Renal cortex interstitium (tissue), 11 donors: ENCODE measurements around the gene SYTL1. TPM values are rescaled to one million over a fixed set of nuclear protein-coding genes. Genes with fewer than 3 reads are reported as not detected.

Experiments used
- DNase-seq, 11 donors: peaks; one replicate each; pipeline ENCODE4 v3.0.0-alpha.2; 2013; ENCODE audit warnings: low read depth in 9 of 11, low spot score in 4 of 11; ENCODE audit errors: extremely low read depth in 1 of 11
- polyA plus RNA-seq, 3 donors: library from polyadenylated mRNA; unstranded; fragments of 120-200 nt; gene quantifications; one replicate each; pipeline ENCODE4 v1.2.1, GENCODE V29; 2013; ENCODE audit not compliant: insufficient read length in 3 of 3

Gene SYTL1
- polyA plus RNA-seq, 3 donors: 7.6 to 15.7 (median 10.2) TPM

GRCh38 chr1:27307874-27308598 is 33.8 kb upstream of the SYTL1 start:
- no peak for DNase-seq

DNA sequence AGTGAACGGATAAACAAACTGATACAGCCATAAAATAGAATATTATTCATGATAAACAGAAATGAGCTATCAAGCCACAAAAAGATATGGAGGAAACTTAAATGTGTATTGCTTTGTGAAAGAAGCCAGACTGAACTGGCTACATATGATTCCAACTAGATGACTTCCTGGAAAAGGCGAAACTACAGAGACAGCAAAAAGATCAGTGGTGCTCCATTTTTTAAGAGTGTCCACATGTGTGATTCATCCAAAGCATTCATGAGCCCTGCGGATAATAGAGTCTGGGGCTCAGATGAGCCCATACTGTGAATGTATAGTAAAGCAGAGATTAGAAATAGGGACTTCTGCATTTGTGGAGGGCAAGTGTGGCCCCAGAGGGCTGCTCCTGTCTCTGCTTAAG is 27.7 kb upstream of the SYTL1 start:
- no peak for DNase-seq

- DNase-seq: no peak
These were observed 27.1 kb upstream of the SYTL1 start for GRCh38 chr1:27314737-27315136.

- no peak for DNase-seq
These were observed 25.0 kb upstream of the SYTL1 start for GRCh38 chr1:27316860-27317259.

- no peak for DNase-seq
These were observed 23.7 kb upstream of the SYTL1 start for GRCh38 chr1:27318136-27318535.

DNA sequence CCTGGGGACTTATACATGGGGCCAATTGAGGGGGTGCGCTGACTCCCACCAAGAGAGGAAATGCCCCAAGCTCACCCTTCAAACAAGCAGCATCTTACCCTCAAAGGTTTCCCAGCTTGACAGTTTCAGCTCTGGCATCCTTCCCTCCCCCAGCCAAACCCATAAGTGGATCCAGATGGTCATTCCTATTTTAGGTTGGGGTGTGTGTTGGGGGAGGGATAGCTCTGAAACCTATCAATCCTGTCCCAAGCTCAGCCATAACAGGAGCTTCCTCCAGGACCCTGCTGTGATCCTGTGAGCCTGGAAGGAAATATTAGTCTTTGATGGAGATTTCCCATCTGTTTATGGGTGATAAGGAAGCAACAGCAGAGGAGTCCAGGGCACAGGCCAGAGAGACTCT is 23.2 kb upstream of the SYTL1 start:
- no peak for DNase-seq

DNA sequence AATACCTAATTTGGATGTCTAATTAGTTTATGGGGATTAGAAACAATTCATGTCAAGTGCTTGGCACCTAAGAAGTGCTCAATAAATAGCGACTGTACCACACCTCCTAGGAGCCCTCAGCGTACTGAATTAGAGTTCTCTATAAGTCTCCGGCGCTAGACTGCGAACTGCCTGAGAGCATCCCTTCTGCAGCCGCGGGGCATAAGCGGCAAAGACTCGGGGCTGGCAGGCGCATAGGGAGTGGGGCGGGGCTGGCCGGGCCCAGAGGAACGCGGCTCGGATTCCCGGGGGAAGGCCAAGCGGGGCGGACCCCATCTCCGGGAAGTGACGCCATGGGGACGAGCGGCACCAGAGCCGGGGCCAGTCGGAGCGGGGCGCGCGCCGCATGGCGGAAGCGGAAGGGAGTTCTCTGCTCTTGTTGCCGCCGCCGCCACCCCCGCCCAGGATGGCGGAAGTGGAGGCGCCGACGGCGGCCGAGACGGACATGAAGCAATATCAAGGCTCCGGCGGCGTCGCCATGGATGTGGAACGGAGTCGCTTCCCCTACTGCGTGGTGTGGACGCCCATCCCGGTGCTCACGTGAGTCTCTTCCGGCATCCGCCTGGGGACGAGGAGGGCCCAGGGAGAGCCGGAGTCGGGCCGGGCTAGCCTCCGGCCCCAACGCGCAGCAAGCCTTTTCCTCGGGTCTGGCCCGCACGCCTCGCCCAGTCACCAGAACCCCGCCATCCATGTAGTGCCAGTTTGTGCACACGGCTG is 19.8 kb upstream of the SYTL1 start, which contains the start of gene TMEM222:
Gene TMEM222 (plus strand): TSS at position 351 of the 756 bp plus-strand sequence. CDS start 35 bp downstream, at position 386.
- peak; percentile 79 to 96 (median 92) for DNase-seq

GRCh38 chr1:27322569-27323240 is 19.1 kb upstream of the SYTL1 start:
- DNase-seq: no peak

DNA sequence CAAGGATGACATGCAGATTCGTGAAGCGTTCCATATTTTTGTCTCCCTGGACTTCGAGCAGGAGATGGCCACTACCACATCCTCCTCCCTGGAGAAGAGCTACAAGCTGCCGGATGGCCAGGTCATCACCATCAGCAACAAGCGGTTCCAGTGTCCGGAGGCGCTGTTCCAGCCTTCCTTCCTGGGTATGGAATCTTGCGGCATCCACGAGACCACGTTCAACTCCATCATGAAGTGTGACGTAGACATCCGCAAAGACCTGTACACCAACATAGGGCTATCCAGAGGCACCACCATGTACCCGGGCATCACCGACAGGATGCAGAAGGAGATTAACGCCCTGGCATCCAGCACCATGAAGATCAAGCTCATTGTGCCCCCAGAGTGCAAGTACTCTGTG is 16.5 kb upstream of the SYTL1 start:
- DNase-seq: no peak

DNA sequence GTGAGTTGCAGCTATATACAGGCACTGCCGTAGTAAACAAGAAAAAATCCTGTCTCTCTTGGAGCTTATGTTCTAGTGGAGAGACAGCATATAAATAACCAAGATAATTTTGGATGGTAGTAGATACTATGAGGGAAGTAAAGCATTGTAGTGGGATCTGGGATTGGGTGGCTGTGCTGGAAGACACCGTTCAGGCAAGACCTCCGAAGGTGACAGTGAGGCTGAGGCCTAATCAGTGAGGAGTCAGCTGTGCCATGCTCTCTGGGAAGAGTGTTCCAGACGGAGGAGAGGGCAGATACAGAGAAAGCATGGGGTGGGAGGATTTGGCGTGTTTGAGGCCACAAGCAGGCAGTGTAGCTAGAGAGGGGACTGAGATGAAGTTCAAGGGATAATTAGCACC is 13.9 kb upstream of the SYTL1 start:
- DNase-seq: no peak

GRCh38 chr1:27330786-27331185 is 11.0 kb upstream of the SYTL1 start:
- no peak for DNase-seq

GRCh38 chr1:27331426-27331825 is 10.4 kb upstream of the SYTL1 start:
- DNase-seq: no peak

GRCh38 chr1:27331922-27332321 is 9.9 kb upstream of the SYTL1 start:
- DNase-seq: no peak

GRCh38 chr1:27332536-27333281 is 9.1 kb upstream of the SYTL1 start:
- no peak for DNase-seq

DNA sequence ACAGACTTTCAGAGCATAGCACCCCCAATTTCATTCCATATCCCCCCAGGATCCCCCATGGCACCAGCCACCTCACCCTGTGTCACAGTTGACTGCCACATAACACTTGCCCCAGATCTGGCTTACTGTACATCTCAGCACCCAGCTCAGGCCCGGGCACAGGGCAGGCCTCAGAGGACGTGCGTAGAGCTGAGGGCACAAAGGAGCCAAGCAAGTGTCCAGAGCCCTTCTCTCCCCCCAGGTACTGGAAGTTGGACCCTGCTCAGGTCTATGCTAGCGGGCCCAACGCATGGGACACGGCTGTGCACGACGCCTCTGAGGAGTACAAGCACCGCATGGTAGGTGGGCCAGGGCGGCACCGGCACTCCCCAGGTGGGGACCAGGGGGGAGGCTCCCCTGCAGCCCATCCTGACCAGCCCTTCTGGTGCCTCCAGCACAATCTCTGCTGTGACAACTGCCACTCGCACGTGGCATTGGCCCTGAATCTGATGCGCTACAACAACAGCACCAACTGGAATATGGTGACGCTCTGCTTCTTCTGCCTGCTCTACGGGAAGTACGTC is 8.0 kb upstream of the SYTL1 start:
- DNase-seq: no peak

DNA sequence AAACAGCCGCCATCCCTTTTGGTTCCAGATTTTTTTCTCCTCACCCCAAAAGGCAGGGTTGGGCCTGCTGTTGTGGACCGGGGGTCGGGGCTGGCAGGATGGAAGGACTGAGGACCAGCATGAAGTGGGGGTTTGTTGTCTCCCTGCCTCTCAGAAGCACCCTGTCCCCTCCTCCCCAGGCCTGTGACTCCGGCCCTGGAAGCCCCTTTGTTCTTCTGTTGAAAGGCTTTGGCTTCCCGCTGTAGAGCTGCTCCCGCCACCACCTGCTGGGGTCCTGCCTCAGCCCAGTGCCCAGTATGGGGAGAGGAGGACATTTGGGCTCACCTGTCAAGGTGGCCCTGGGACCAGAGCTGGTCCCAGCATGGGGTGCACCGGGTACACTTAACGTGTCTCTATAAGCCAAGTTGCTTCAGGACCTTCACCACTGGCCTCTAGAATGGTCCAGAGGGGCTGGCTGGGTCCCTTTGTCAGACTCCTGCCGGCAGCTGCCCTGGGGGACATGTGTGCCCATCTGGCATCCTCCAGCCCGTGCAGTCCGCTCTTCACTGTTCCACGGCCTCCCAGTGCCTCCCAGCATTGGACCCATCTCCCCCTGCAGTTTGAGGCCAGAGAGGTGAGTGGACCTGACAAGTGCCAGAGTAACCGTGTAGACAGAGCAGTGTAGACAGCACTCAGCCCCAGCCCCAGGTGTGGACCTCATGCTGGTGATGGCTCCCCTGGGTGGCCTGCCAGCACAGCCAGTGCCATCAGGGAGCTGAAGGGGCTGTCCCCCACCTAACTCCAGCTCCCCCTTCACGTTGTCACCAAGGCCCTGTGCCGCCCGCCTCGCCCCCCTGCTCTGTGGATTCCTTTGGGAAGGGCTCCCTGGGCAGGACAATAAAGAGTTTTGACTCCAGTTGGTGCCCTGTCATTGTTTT is 6.1 kb upstream of the SYTL1 start:
- DNase-seq: no peak

GRCh38 chr1:27336756-27337155 is 5.1 kb upstream of the SYTL1 start:
- DNase-seq: no peak

DNA sequence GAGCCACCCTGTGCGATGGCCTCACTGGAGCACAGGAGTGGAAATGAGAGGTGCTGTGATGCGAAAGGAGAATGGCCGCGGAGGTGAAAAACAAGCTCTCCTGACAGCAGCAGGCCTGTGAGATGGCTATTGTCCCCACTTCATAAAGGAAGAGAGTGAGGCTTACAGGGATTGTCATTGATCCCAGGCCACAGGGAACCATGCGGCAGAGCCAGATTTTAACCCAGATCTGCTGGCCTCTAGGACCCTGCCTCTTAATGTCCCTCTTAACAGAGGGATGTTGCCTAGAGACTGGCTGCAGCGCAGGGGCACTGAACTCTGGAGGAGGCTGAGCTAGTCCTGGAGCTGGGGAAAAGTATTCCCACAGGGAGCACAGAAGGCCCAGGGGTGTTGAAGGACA is 3.1 kb upstream of the SYTL1 start:
- no peak for DNase-seq
